GM21737 (cell line): Measurements from ENCODE around the gene KRTAP2-3.
"Not testable (repeated sequence)": the region's sequence is repeated elsewhere in the genome, so short reads cannot be mapped to it uniquely, and the experiment has no call there.

Experiments used
- ATAC-seq: cut with Tn5 transposase; IDR thresholded peaks from one replicate; pipeline ENCODE4 v1.9.1; 2021; ENCODE audit warnings: mild to moderate bottlenecking, moderate library complexity; ENCODE audit not compliant: unreplicated experiment

Gene KRTAP2-3

DNA sequence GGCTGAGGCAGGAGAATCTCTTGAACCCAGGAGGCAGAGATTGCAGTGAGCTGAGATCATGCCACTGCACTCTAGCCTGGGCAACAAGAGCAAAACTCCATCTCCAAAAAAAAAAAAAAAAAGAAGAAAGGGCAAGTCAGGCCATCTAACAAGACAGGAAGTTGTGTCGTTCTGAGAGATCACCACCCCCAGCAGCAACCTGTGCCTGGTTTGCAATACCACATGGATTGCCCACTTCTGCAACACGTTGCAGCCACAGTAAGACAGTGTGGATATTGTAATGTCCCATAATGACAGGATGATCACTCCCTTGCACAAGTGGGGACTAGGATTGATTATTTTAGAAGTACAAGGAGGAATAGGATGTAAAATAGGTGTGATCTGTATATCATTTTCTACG is 9.1 kb upstream of the KRTAP2-3 start:
- ATAC-seq = no peak

GRCh38 chr17:41067281-41067680 is 7.4 kb upstream of the KRTAP2-3 start:
- ATAC-seq = no peak

DNA sequence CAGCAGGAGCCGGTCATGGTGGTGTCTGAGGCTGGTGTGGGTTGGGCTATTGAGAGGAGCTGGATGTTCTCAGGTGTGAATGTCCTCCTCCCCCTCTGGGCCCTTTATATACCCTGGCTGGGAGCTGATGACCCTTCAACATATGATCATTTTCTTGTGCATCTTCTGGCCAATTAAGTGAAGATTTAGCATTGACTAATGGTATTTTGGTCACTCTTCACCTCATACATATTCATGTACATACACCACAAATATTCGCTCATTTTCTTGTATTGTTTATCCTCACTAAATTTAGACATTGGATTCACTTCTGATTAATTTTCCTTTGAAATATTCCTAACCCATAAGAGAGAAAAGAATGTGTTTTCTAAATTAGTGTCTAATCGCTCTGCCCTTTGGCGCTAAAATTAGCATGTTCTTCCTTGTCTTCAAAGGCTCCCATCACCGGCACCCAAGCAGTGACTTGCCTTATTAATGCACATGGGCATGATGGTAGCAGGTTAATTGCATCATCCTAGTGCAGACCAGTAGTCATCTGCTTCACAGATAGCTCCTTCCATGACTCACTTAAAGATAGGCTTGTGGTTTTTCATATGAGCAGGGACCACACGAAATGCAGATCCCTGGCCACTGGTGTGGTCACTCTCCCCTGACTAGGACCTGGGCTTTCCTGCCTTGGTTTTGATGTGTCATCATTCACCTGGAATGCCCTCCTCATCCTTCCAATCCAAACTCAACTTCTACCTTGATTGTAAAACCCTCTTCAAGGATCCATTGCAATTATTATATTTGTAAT is 6.1 kb upstream of the KRTAP2-3 start, which contains the start of gene KRTAP2-4:
TSS of gene KRTAP2-4 (minus strand) at position 51 of the 796 bp plus-strand sequence. CDS start at position 17, 34 bp downstream.
- ATAC-seq = no peak

- not testable (repeated sequence) for ATAC-seq
Observed at GRCh38 chr17:41065016-41065689, 5.2 kb upstream of the KRTAP2-3 start.

DNA sequence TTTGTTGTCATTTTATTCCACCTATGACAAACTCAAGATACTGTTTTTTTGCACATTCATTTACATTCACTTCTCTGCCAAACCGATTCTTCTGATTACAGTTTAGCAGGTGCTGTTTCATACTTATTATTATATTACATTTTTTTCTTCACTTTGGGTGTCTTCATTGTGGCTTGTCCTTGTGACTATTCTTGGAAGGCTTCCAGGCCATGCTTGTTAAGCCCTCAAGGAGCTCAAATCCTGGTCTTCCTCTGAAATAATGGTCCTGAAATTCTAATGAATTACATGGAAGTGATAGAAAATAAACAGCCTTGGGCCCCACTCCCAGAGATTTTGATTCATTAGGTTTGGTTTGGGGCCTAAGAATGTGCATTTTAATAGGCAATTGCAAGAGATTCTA is 4.4 kb upstream of the KRTAP2-3 start:
- no peak for ATAC-seq

DNA sequence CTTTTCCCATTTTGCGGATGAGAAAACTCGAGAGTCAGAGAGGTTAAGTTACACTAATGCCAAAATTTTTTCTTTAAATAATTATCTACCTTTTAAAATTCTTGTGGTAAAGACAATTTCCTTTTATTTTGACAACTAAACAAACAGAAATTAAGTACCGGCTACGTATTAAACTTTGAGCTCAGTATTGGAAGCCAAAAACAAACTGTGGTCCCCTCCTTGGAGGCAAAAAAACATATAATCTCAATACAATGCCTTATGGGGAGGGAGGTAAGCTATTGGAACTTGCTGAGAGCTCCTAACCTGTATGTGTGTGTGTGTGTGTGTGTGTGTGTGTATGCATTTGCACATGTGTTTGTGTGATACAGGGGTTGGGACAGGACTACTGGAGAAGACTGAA is 3.5 kb upstream of the KRTAP2-3 start:
- ATAC-seq = no peak

DNA sequence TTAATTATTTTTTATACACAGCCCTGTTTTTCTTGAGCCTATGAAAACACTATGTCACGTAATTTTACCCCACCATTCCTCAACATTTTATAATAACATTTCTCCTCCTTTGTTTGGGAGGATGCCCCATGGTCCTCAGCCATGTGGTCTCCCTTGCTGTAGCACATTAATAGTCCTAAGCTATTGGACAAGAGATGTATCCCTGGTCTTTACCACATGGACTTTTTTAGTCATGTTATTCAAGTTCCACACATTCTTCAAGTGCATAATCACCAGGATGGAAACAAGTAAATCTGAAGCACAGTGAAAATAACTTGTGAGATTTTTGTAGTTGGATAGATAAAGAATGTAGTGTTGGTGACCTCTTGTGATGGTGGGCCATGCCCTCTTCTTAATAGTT is 2.0 kb upstream of the KRTAP2-3 start:
- no peak for ATAC-seq

DNA sequence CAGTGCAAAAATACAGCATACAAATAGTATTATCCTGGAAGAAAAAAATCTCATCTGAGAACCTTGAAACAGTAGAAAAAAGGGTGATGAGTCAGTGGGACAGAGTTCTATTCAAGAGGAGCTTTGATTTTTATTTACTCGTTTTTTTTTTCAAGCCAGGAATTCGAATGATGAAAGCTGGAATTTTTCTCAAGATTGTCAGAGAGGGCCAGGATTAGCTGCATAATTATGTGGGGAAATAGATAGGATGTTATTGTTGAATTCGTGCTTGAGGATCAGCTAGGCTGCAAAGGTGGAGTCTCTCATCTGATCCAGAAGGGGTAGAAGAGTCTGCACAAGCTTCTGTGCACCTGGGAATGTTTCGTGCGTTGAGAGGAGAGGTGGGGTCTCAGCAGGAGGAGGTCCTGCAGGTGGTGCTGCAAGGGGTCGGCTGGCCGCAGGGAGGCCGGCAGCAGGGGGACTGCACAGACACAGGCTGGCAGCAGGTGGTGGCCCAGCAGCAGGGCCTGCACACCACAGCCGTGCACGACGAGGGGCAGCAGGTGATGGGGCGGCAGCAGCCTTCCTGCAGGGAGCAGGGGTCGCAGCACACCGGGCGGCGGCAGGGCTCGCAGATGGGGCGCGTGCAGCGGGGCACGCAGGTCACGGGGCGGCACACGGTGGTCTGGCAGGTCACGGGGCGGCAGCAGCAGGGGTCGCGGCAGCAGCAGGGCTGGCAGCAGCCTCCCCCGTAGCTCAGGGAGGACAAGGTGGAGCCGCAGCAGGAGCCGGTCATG is 450 bp downstream of the KRTAP2-3 start:
- not testable (repeated sequence) for ATAC-seq

GRCh38 chr17:41058741-41059140 is 1.2 kb downstream of the KRTAP2-3 start:
- ATAC-seq = no peak

GRCh38 chr17:41057547-41057946 is 2.4 kb downstream of the KRTAP2-3 start:
- no peak for ATAC-seq

DNA sequence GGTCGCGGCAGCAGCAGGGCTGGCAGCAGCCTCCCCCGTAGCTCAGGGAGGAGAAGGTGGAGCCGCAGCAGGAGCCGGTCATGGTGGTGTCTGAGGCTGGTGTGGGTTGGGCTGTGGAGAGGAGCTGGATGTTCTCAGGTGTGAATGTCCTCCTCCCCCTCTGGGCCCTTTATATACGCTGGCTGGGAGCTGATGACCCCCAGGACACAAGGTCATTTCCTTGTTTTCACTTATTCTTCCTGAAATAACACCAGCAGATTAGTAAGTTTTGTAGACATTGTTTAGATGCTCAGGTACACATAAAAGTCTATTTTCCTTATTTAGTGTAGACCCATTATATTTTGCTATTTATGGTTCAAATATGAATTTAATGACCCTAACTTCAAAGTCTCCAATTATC is 4.8 kb downstream of the KRTAP2-3 start, which contains the start of gene KRTAP2-2:
TSS of gene KRTAP2-2 (minus strand) at position 101 of the 400 bp plus-strand sequence. CDS start at position 82, 19 bp downstream.
- not testable (repeated sequence) for ATAC-seq

GRCh38 chr17:41054556-41054955 is 5.4 kb downstream of the KRTAP2-3 start:
- not testable (repeated sequence) for ATAC-seq

DNA sequence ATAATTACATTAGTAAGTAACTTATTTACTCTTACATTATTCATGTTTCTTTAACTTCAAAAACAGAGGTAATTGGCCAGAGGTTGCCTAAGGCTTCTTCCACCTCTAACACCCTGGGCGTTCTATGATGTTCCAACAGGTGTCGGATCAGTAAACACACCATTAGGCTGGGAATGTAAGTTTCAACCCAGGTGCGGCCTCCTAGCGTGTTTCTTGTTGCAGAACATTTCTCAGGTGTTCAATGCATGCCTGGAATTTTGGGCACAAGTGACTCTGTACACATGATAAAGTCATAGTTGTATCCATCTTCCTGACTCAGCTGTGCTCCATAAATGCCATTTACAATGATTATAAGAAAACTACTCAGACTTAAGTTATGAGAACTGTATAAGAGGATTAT is 5.9 kb downstream of the KRTAP2-3 start:
- no peak for ATAC-seq

- no peak for ATAC-seq
Observed at GRCh38 chr17:41052566-41052965, 7.3 kb downstream of the KRTAP2-3 start.

DNA sequence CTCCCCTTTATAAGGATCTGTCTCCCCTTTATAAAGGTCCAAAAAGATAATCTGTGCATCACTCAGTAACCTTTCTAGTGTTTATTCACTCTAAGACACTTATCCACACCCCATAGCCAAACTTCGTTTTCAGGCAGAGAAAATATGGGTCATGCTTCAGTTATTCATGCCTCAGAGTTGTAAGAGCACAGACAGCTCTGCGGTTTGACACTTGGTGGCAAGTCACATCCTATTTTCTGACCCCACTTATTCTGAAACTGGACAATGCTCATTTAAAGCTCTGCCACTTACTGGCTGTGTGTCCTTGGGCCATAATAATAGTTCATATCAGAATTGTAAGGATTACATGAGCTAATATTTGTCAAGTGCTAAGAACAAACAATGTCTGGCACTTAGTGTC is 10.8 kb downstream of the KRTAP2-3 start:
- ATAC-seq = no peak

DNA sequence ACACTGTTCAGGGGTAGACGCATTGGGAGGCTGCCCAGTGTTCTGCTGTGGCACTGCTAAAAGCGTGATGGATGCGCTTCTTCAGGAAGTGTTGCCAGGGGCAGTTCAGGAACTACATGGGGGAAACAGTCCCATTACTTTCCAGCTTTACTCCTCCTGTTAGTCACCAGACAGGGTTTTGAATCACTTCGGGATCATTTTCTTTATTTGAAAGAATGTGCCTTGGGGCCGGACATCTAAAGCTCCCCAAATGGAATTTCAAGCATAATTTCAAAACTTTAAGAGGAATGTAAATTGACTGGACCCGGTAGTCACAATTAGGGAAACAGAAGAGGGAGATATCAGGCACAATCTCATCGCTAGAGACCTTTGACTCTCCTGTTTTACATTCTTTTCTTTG is 11.5 kb downstream of the KRTAP2-3 start:
- ATAC-seq = no peak

- ATAC-seq = not testable (repeated sequence)
Observed at GRCh38 chr17:41046735-41047465, 13.0 kb downstream of the KRTAP2-3 start, which contains the start of gene KRTAP2-1. Gene KRTAP2-1 (minus strand): TSS chr17:41047316. CDS start chr17:41047267, 49 bp downstream.

DNA sequence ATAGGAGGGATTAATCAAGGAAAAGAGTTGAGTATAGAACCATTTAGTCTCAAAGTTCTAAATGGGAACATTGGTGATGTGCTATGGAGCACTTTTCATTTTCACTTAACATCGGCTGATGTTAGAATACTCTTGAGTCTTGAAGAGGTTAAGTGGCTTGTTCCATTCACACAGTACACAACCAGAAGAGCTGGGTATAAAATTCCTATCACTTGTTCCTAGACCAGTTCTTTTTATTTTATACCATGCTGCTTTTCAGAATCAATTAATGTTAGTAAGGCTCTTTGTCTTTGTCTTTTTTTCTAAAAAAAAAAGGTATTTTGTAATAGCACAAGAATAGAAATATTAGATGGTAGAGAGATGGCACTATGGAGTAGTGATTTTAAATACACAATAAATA is 17.0 kb downstream of the KRTAP2-3 start:
- no peak for ATAC-seq

- ATAC-seq = not testable (repeated sequence)
Observed at GRCh38 chr17:41040783-41041571, 18.9 kb downstream of the KRTAP2-3 start, which contains the start of gene KRTAP1-1. Gene KRTAP1-1 (minus strand): TSS chr17:41041450. CDS start chr17:41041397, 53 bp downstream.
